GM19238 (cell line): ENCODE measurements around the gene CAAP1.
"Not testable (repeated sequence)": the region's sequence is repeated elsewhere in the genome, so short reads cannot be mapped to it uniquely, and the experiment has no call there.

Experiments used
- DNase-seq: peaks from one replicate; pipeline ENCODE4 v3.0.0; 2011; ENCODE audit warnings: low spot score; ENCODE audit not compliant: insufficient read length

Gene CAAP1, protein sequence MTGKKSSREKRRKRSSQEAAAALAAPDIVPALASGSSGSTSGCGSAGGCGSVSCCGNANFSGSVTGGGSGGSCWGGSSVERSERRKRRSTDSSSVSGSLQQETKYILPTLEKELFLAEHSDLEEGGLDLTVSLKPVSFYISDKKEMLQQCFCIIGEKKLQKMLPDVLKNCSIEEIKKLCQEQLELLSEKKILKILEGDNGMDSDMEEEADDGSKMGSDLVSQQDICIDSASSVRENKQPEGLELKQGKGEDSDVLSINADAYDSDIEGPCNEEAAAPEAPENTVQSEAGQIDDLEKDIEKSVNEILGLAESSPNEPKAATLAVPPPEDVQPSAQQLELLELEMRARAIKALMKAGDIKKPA

DNA sequence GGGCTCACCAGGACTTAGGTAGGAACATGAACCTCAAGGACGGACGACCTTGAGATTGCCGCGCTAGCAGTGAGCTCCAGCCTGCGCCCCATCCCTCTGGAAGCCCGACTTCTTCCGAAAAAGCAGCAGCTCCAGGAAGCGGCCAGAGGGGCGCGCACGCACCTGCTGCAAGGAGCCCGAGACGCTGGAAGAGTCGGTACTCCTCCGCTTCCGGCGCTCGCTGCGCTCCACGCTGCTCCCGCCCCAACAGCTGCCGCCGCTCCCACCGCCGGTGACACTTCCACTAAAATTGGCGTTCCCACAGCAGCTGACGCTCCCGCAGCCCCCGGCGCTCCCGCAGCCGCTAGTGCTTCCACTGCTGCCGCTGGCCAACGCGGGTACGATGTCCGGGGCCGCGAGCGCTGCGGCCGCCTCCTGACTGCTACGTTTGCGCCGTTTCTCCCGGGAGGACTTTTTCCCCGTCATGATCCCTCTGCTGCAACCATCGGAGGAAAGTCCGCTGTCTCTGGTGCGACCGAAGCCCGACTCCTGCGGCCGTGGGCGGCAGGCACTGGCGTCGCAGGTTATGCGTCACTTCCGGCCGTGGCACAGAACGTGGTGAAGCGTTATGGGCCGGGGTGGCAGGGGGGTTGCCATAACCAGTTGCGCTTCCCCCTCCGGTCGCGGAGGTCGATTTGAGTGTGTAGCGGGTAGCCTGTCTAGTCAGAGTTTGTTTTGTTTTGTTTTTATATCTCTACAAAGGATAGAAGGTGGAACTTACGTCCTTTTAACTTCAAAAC, at the start of gene CAAP1:
TSS of gene CAAP1 (minus strand) at position 552 of the 779 bp plus-strand sequence. CDS start at position 465, 87 bp downstream.
- peak; percentile 79 for DNase-seq

DNA sequence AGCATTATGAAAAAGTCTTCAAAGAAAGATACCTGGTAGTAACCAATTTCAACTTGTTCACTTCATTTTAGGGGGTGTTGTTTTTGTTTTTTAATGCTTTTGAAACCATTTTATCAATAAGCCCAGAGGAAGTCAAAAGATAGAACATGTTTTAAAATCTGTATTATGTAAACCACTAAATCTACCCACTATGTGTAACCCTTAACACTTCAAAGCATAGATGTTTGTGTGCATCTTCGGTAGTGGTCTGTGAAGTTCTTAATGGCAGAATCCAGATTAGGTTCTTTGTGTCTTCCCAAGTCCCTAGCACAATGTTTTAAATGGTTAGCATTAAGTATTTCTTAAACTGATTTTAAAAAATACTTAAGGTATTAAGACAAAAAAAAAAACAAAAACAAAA, 48.2 kb upstream of the CAAP1 start:
- DNase-seq: no peak

DNA sequence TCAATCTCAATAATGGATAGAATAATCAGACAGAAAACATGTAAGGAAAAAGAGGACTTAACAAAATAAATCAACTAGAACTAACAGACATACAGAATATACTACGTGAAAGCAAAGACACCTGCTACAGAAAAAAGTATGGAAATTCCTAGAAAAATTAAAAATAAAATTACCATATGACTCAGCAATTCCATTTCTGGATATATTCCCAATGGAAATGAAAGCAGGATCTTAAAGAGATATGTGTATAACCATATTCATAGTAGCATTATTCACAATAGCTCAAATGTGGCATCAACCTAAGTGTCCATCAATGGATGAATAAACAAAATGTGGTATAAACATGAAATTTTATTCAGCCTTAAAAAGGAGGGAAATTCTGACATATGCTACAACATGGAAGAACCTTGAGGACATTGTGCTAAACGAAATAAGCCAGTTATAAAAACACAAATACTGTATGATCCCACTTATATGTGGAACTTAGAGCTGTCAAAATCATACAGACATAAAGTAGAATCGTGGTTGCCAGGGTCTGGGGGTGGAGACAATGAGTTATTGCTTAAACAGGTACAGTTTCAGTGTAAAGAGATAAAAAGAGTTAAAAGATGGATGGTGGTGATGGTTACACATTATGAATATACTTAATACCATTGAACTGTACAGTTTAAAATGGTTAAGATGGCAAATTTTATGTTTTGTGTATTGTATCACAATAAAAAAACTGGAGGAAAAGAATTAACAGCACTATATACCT, 47.5 kb upstream of the CAAP1 start:
- no peak for DNase-seq

DNA sequence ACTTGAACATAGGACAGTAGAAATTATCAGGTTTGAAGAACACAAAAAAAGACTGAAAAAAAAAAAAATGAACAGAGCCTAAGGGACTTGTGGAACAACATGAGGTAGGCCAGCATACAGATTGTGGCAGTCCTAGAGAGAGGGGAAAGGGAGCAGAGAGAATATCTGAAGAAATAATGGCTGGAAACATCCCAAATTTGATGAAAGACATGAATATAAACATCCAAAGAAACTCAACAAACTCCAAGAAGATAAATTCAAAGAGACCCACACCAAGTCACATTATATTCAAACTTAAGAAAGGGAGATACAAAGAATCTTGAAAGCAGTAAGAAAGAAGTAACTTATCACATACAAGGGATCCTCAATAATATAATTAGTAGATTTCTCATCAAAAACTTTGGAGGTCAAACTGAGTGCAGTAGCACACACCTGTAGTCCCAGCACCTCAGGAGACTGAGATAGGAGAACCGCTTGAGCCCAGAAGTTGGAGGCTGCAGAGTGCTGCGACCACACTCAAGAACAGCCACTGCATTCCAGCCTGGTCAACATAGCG, 45.3 kb upstream of the CAAP1 start:
- DNase-seq: no peak

DNA sequence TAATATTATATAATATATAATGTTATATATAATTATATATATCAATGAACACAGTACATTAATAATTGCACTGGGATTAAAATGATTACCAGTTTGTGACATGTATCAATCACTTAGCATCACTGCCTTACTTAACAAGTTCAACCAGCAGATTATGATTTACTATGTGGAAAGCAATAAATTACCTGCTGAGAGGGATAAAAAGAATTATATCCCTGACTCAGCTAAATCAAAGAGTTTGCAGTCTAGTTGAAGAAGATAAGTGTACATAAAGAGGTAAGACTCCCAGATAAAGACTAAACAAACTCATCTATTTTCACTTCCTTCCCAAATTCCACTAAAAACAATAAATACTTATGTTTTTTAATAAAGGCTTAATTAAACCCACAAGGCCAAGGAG, 43.2 kb upstream of the CAAP1 start:
- DNase-seq: no peak

DNA sequence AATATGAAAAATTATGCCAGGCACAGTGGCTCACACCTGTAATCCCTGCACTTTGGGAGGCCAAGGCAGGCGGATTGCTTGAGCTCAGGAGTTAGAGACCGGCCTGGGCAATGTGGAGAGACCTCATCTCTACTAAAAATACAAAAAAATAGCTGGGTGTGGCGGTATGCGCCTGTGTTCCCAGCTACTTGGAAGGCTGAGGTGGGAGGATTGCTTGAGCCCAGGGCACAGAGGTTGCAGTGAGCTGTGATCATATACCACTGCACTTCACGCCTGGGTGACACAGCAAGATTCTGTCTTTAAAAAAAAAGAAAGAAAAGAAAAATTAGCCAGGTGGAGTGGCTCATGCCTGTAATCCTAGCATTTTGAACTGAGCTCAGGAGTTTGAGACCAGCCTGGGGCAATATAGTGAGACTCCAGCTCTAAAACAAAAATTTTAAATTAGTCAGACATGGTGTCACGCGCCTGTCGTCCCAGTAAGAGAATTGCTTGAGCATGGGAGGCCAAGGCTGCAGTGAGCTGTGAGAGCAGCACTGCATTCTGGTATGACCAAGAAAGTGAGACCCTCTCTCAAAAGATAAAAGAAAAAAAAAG, 36.4 kb upstream of the CAAP1 start:
- DNase-seq: no peak

DNA sequence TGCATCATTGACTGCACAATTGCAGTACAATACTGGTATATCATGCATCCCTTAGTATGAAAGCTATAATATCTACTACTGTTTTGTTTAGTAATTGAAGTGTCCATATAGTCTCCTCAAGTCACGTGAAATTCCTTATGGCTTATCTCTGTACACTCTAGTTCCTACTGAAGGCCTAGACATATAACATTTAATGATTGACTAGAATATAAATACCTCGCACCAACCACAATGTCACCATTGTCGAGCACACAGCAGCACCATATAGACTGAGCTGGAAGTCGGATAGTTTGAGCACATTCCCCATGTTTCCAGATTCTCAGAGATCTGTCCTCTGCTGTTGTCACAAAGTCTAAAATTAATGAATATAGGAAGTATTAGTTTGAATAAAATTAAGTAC, 33.0 kb upstream of the CAAP1 start:
- no peak for DNase-seq

DNA sequence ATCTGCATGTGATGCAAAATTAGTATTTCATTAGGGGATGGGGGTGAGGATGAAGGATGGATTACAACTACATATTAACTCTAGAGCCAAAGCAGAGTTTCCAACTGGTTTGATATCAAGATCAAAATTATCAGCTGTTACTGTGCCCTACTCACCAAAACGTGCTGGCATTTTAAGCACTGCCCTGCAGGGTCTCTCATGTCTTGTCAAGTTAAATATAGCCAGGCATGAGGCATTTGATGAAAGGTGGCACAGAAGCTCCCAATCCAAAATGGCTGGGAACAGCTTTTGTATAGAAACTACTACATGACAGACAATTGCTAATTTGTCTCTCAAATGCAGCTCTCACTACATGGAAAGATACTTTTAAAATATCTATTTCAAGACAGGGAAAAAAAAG, 27.1 kb upstream of the CAAP1 start:
- no peak for DNase-seq

DNA sequence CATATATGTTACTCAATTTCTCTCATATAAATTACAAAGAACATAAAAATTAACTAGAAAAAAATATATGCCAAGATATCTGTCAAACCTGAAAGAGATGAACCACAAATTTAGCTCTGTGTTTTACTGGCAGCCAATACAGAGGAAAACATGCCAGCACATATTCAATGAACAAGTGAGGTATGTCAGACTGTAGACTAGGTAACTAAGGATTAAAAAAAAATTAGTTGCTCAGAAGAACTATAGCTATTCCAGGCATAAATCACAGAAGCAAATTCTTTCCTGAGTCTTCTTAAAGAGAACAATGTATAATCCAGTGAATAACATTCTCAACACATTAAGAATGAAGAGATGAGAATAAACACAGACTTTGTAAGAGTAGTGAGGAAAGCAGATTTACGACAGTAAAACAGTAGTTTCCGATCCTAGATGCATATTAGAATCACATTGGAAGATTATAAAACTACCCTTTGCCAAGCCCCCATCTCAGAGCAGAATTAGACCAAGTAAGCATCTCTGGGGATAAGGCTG, 20.6 kb upstream of the CAAP1 start:
- DNase-seq: no peak

DNA sequence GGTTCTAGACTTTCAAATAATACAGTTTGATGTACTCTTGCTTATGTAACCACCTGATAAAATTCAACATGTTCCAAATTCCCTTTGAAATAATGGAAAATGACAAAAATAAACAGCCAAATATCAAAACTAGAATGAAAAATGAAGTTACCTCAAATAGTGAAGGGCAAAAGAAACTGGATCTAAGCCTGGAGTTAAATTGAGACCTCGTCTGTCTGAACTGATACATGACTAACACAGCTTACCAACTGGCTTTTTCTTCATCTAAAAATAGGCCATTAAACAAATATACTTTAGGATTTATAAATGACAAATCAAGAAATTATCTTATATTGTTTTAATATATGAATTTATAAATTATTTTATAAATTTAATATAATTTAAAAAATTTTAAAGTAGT, 12.1 kb upstream of the CAAP1 start:
- no peak for DNase-seq

DNA sequence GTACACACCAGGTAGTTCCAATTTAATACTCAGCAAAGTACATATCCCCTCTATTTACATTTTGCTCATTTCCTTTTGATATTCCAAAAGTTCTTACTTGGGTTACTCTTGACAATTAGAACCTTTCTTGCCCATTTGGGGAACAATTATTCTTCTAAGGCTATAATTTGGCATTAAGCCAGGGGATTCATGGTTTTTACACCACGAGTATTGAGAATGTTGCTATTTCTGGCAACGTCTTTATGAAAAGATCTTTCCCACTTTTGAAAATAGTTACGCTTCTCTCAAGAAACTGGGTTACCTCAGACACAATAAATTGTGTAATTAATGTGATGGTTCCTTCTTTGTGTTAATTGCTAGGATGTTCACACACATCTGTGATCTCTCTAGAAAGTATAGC, 11.5 kb upstream of the CAAP1 start:
- no peak for DNase-seq

DNA sequence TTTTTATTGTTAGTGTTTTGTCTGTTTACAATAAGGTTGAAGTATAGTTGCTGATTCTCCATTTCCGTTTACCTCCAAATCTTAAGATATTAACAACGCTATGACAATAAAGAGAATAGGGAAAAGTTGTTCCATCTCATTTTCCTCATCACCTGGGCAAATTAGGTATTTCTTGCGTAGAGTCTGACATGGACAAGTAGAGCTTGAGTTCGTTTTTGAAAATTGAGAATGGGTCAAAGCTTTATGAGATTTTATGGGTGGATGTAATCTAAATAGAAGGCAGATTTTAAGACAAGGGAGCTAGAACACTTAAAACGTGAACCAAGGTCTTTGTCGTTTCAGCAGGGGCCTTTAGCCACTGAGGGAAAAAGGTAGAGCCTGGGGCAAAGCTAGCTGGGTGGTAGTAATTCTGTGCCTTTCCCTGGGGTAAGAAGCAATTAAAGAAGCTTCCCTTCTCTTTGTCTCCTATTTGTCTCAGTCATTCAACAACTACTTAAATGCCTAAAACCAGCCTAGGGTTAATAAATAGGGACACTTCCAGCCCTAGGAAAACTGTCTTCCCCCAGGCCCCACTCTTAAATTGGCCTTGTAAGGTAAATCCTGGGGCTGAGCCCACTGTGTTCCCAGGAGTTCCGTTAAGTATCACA, 551 bp upstream of the CAAP1 start:
- DNase-seq: no peak

DNA sequence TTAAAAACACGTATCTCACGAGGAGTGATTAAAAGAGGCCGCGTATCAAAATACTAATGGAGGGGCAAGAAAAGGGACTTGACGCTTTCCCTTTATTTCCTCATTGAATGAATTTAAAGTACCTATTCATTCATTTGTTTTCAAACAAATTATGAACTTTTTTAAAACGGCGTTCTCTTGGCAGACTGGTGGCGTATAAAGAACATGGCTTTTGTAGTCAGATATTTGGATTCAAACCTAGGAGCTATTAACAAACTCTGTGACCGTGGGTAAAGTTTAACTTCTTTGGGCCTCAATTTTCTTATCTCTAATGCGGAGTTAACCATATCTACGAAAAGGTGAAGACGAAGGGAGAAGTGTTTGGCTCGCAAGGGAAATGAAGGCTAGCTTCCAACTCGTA, 876 bp downstream of the CAAP1 start:
- DNase-seq: no peak

DNA sequence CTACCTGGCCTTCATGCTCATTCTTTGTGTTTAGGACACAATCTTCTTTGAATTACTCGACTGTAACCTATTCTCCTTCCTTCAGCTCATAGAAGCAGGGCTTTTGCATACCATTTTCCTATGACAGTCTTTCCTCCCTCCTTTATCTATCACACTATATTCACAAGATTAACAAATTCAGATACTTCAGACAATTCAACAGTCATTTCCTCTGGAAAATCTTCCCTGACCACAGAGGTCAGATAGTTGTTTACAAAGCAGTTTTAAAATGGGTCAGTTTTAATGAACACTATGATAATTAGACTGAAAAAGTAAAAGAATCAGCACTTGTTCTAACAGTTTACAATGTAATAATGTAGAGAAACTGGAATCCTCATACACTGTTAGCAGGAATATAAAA, 4.3 kb downstream of the CAAP1 start:
- DNase-seq: no peak

DNA sequence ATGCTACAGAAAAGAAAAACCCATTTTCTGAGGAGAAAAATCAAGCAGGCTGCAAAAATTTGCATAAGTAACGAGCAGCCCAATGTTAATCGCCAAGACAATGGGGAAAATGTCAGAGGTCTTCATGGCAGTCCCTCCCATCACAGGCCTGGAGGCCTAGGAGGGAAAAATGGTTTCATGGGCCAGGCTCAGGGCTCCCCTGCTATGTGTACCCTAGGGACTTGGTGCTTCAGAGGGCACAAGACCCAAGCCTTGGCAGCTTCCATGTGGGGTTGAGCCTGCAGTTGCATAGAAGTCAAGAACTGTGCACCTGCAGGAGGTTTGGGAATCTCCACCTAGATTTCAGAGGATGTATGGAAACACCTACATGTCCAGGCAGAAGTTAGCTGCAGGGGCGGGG, 10.4 kb downstream of the CAAP1 start:
- no peak for DNase-seq

DNA sequence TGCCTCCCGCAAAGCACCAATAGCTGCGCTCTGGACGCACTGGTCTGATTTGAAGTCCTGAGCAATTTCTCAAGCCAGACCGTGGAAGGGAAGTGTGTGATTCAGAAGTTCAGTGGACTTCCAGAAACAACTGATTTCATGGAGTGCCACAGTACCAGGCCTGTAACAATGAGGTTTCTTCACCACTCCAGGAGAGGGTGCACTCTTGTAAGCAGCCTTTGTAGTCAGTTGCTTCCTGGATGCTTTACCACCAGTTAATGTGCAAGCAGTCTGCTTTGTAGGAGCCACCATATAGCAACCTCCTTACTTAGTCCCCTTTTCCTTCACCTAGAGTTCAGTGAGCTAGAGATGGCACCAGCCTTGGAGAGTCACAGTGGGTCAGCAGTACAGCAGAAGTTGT, 12.3 kb downstream of the CAAP1 start:
- no peak for DNase-seq

DNA sequence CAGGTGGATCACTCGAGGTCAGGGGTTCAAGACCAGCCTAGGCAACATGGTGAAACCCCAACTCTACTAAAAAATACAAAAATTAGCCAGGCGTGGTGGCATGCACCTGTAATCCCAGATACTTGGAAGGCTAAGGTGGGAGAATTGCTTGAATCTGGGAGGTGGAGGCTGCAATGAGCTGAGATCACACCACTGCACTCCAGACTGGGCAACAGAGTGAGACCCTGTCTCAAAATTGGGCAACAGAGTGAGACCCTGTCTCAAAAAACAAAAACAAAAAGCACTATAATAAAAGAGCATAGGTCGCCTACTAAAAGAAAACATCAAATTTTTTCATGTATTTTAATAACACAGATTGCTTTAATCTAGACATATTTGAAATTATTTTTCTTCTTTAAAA, 17.4 kb downstream of the CAAP1 start:
- DNase-seq: not testable (repeated sequence)

DNA sequence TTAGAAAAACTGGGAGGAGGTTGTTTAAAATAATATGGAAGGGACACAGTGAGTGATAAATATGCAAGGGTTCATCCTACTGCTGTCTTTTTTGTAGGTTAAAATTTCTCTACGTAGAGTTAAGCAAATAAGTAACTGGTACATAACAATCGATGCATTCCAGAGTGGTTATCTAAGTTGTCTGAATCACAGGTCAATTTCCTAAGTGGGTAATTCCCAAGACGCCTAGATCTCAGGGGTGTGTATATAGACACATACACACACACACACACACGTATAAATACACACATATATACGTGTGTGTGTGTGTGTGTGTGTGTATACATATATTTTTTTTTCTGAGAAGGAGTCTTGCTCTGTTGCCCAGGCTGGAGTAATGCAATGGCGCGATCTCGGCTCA, 22.3 kb downstream of the CAAP1 start:
- no peak for DNase-seq

DNA sequence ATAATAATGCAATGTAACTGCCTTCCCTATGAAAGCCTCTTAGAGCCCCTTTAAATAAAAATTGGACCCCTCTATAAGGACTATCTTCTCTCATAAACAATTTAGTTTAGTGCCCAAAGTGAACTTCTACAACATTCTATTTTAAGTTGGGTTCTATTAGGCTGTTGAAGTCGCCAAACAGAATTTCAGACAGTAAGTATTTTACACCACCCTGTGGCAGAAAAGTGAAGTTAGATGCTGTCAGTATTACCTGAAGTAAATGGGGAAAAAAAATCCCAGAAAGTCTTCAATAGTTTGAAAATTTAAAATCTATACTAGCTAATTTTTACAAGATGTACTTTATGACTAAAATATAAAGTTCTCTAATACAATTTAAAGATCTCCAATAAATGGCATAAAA, 29.5 kb downstream of the CAAP1 start:
- no peak for DNase-seq

DNA sequence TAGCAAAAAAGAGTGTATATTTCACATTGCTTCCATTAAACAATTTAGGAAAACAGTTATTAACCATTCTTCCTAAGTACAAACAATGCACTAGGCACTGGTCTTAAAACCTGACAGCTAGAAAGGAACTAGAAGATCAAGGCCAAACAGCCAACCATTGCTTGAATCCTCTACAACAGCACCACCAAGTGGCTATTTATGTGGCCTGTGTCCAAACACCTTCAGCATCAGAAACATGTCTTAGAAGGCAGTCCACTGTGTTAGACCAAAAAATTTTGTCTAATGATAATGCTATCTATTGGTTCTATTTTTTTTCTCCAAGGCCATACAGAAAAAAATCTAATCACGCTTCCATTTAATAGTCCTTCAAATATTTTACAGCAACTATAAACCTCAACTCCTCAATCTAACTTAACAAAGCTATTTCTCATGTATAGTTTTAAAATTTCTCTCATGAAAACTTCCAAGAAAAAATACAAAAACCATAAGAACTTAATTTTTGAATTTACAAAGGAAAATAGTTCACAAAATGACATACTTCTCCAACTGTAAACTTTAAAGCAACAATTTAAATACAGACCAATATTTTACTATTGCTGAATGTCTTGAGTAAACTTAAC, 36.1 kb downstream of the CAAP1 start:
- peak; percentile 7 for DNase-seq
